Activated naive CD4-positive, alpha-beta T cell treated with anti-CD3 and anti-CD28 coated beads for 36 hours (primary cell): Measurements from ENCODE around the gene GALNT17. TPM values are rescaled to one million over a fixed set of nuclear protein-coding genes. Genes with fewer than 3 reads are reported as not detected.

Experiments
- CTCF ChIA-PET: fragments of 350-600 bp; sonication (Branson Sonifier 250); formaldehyde crosslinking; loops from one replicate; lab custom pipeline; 2021; ENCODE audit warnings: antibody characterized with exemption; lab: Charles Lee
- DNase-seq: peaks from one replicate; pipeline ENCODE4 v3.0.0-alpha.2; 2020
- H3K27ac Mint-ChIP-seq: one replicate; pipeline ENCODE4 v1.8.0; 2021; ENCODE audit warnings: mild to moderate bottlenecking, mixed read lengths
- H3K27me3 Mint-ChIP-seq: one replicate; pipeline ENCODE4 v1.8.0; 2021; ENCODE audit warnings: low read depth, mixed read lengths
- H3K36me3 Mint-ChIP-seq: one replicate; pipeline ENCODE4 v1.8.0; 2021; ENCODE audit warnings: low read depth, mixed read lengths
- H3K4me1 Mint-ChIP-seq: one replicate; pipeline ENCODE4 v1.8.0; 2021; ENCODE audit warnings: low read depth, mixed read lengths
- H3K4me3 Mint-ChIP-seq: one replicate; pipeline ENCODE4 v1.8.0; 2021; ENCODE audit warnings: mild to moderate bottlenecking, moderate library complexity, mixed read lengths
- H3K9me3 Mint-ChIP-seq: one replicate; pipeline ENCODE4 v1.8.0; 2021; ENCODE audit warnings: mixed read lengths
- intact Hi-C: fragments of 100-400 bp; cut with micrococcal nuclease; formaldehyde crosslinking; loops from one replicate; pipeline ENCODE4 v1.15.1; 2023
- total RNA-seq, 2 experiments: library from RNA; stranded (reverse); gene quantifications; one replicate each; pipeline ENCODE4 v1.2.3, GENCODE V29; 2021

Gene GALNT17
- total RNA-seq, 2 experiments from 2014 or later: not detected

- Mint-ChIP-seq H3K4me1 (no peaks in the 10 kb centered on the region), H3K27ac (no peak overlapping the region), H3K4me3 (no peak overlapping the region), H3K36me3 (no peaks in the 10 kb centered on the region), H3K9me3 (peaks cover 15% of the 10 kb centered on the region), H3K27me3 (no peaks in the 10 kb centered on the region)
- DNase-seq: no peak
- CTCF ChIA-PET: no interaction called here
- intact Hi-C loops: no loop called here
Observed at GRCh38 chr7:71495828-71496227, 363.9 kb downstream of the GALNT17 start.

- CTCF ChIA-PET: no interaction called here
Observed at GRCh38 chr7:71497256-71497946, 365.5 kb downstream of the GALNT17 start.

GRCh38 chr7:71498381-71498780, 366.4 kb downstream of the GALNT17 start:
- no peaks in the 10 kb centered on the region for H3K36me3 Mint-ChIP-seq
- CTCF ChIA-PET: no interaction called here
- intact Hi-C loops: no loop called here
- H3K4me1 Mint-ChIP-seq: no peaks in the 10 kb centered on the region
- no peak overlapping the region for H3K27ac Mint-ChIP-seq
- H3K27me3 Mint-ChIP-seq: no peaks in the 10 kb centered on the region
- no peak for DNase-seq
- no peak overlapping the region for H3K4me3 Mint-ChIP-seq
- H3K9me3 Mint-ChIP-seq: peaks cover 19% of the 10 kb centered on the region

More at GRCh38 chr7:71497256-71497946, 365.5 kb downstream of the GALNT17 start:
- H3K4me3 Mint-ChIP-seq: no peak overlapping the region
- intact Hi-C loops: no loop called here
- H3K27ac Mint-ChIP-seq: no peak overlapping the region
- no peaks in the 10 kb centered on the region for H3K4me1 Mint-ChIP-seq
- H3K36me3 Mint-ChIP-seq: no peaks in the 10 kb centered on the region
- no peaks in the 10 kb centered on the region for H3K27me3 Mint-ChIP-seq
- peaks cover 19% of the 10 kb centered on the region for H3K9me3 Mint-ChIP-seq
- DNase-seq: no peak

GRCh38 chr7:71504697-71505441, 372.9 kb downstream of the GALNT17 start:
- no peaks in the 10 kb centered on the region for H3K4me1 Mint-ChIP-seq
- no peak overlapping the region for H3K27ac Mint-ChIP-seq
- no peak for DNase-seq
- no peaks in the 10 kb centered on the region for H3K36me3 Mint-ChIP-seq
- CTCF ChIA-PET: no interaction called here
- no peak overlapping the region for H3K4me3 Mint-ChIP-seq
- no peaks in the 10 kb centered on the region for H3K27me3 Mint-ChIP-seq
- intact Hi-C loops: no loop called here
- H3K9me3 Mint-ChIP-seq: peaks cover 16% of the 10 kb centered on the region

GRCh38 chr7:71506822-71507221, 374.9 kb downstream of the GALNT17 start:
- no peaks in the 10 kb centered on the region for H3K36me3 Mint-ChIP-seq
- no peak for DNase-seq
- H3K4me3 Mint-ChIP-seq: no peak overlapping the region
- H3K27ac Mint-ChIP-seq: no peak overlapping the region
- peaks cover 14% of the 10 kb centered on the region for H3K9me3 Mint-ChIP-seq
- intact Hi-C loops: no loop called here
- H3K27me3 Mint-ChIP-seq: no peaks in the 10 kb centered on the region
- CTCF ChIA-PET: no interaction called here
- H3K4me1 Mint-ChIP-seq: no peaks in the 10 kb centered on the region

GRCh38 chr7:71507680-71508602, 376.0 kb downstream of the GALNT17 start:
- intact Hi-C loops: no loop called here
- Mint-ChIP-seq H3K27me3 (no peaks in the 10 kb centered on the region), H3K9me3 (peaks cover 11% of the 10 kb centered on the region), H3K4me1 (no peaks in the 10 kb centered on the region), H3K4me3 (no peak overlapping the region), H3K36me3 (no peaks in the 10 kb centered on the region), H3K27ac (no peak overlapping the region)
- CTCF ChIA-PET: no interaction called here
- DNase-seq: no peak

GRCh38 chr7:71509381-71509780, 377.4 kb downstream of the GALNT17 start:
- DNase-seq: no peak
- Mint-ChIP-seq H3K4me1 (no peaks in the 10 kb centered on the region), H3K9me3 (peaks cover 12% of the 10 kb centered on the region), H3K36me3 (no peaks in the 10 kb centered on the region), H3K27ac (no peak overlapping the region), H3K4me3 (no peak overlapping the region), H3K27me3 (no peaks in the 10 kb centered on the region)
- CTCF ChIA-PET: no interaction called here
- intact Hi-C loops: no loop called here

- Mint-ChIP-seq H3K27me3 (no peaks in the 10 kb centered on the region), H3K4me1 (no peaks in the 10 kb centered on the region), H3K9me3 (peaks cover 14% of the 10 kb centered on the region), H3K4me3 (no peak overlapping the region), H3K27ac (no peak overlapping the region), H3K36me3 (no peaks in the 10 kb centered on the region)
- no peak for DNase-seq
- intact Hi-C loops: no loop called here
- CTCF ChIA-PET: no interaction called here
Observed at GRCh38 chr7:71511361-71511807, 379.4 kb downstream of the GALNT17 start.

GRCh38 chr7:71517940-71518699, 386.2 kb downstream of the GALNT17 start:
- no peaks in the 10 kb centered on the region for H3K4me1 Mint-ChIP-seq
- peaks cover 33% of the 10 kb centered on the region for H3K9me3 Mint-ChIP-seq
- H3K36me3 Mint-ChIP-seq: no peaks in the 10 kb centered on the region
- H3K27me3 Mint-ChIP-seq: no peaks in the 10 kb centered on the region
- intact Hi-C loops: no loop called here
- no peak overlapping the region for H3K4me3 Mint-ChIP-seq
- DNase-seq: no peak
- no peak overlapping the region for H3K27ac Mint-ChIP-seq
- CTCF ChIA-PET: no interaction called here

GRCh38 chr7:71518880-71519279, 386.9 kb downstream of the GALNT17 start:
- H3K27me3 Mint-ChIP-seq: no peaks in the 10 kb centered on the region
- no peak overlapping the region for H3K27ac Mint-ChIP-seq
- no peak overlapping the region for H3K4me3 Mint-ChIP-seq
- intact Hi-C loops: no loop called here
- H3K36me3 Mint-ChIP-seq: no peaks in the 10 kb centered on the region
- DNase-seq: no peak
- H3K4me1 Mint-ChIP-seq: no peaks in the 10 kb centered on the region
- H3K9me3 Mint-ChIP-seq: peaks cover 30% of the 10 kb centered on the region
- CTCF ChIA-PET: no interaction called here

GRCh38 chr7:71521506-71521905, 389.6 kb downstream of the GALNT17 start:
- no peaks in the 10 kb centered on the region for H3K4me1 Mint-ChIP-seq
- no peaks in the 10 kb centered on the region for H3K36me3 Mint-ChIP-seq
- H3K27me3 Mint-ChIP-seq: no peaks in the 10 kb centered on the region
- no peak overlapping the region for H3K4me3 Mint-ChIP-seq
- DNase-seq: no peak
- peaks cover 27% of the 10 kb centered on the region for H3K9me3 Mint-ChIP-seq
- H3K27ac Mint-ChIP-seq: no peak overlapping the region
- intact Hi-C loops: no loop called here
- CTCF ChIA-PET: interaction anchor here (0.7 kb wide), 1 partner anchor 693 kb away, joined by 3 read pairs; no protein-coding TSS in a partner anchor

GRCh38 chr7:71526106-71526505, 394.2 kb downstream of the GALNT17 start:
- CTCF ChIA-PET: no interaction called here
- H3K36me3 Mint-ChIP-seq: no peaks in the 10 kb centered on the region
- intact Hi-C loops: no loop called here
- no peaks in the 10 kb centered on the region for H3K27me3 Mint-ChIP-seq
- H3K4me3 Mint-ChIP-seq: no peak overlapping the region
- H3K4me1 Mint-ChIP-seq: no peaks in the 10 kb centered on the region
- H3K27ac Mint-ChIP-seq: no peak overlapping the region
- DNase-seq: no peak
- peaks cover 14% of the 10 kb centered on the region for H3K9me3 Mint-ChIP-seq
